ENCODE data around the gene DUS3L.

DNA sequence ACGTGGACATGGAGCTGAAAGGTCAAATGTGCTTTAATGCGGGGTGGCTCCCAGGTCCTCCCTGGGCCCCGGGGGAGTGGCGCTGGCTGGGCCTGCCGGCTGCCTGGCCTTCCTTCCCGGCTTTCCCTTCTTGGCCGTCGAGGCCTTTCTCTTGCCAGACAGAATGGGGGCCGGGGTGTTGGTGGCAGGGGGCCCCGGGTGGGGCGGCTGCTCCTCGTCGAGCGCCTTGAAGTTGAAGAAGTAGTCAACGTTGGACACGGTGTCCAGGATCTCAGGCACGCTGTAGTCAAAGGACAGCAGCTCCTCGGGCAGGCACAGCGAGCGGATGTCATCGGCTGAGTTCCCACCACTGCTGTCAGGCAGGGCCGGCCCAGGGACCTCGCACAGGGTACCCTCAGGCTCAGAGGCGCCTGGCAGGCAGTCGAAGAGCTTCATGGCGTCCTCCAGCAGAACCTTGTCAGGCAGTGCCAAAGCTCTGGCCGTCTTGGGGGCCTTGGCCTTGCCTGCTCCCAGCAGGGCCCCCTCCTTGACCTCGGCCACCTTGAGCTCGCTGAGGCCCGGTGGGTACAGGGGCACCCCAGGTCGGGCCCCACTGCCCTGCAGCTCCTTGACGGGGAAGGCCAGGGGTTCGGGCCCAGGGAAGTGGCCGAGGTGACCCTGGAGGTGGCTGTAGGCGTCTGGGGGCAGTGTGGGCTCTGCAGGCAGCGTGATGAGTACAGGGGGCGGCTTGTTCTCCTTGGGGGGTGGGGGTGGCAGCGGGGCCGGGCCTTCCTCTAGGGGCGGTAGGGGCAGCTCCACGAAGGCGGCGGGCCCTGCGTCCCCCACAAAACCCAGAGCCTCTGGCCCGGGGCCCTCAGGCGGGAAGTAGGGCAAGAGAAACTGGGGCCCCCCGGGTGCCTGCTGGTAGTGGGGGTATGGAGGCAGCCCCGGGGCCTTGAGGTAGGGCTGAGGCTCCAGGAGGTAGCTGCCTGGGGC lies 7.7 kb downstream of the DUS3L start:
- TF ChIP-seq, protein P1, sequence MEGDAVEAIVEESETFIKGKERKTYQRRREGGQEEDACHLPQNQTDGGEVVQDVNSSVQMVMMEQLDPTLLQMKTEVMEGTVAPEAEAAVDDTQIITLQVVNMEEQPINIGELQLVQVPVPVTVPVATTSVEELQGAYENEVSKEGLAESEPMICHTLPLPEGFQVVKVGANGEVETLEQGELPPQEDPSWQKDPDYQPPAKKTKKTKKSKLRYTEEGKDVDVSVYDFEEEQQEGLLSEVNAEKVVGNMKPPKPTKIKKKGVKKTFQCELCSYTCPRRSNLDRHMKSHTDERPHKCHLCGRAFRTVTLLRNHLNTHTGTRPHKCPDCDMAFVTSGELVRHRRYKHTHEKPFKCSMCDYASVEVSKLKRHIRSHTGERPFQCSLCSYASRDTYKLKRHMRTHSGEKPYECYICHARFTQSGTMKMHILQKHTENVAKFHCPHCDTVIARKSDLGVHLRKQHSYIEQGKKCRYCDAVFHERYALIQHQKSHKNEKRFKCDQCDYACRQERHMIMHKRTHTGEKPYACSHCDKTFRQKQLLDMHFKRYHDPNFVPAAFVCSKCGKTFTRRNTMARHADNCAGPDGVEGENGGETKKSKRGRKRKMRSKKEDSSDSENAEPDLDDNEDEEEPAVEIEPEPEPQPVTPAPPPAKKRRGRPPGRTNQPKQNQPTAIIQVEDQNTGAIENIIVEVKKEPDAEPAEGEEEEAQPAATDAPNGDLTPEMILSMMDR (IDR thresholded peaks at IDR 0.05), result no peak
- no peak for TF ChIP-seq TCF7L2 (IDR thresholded peaks at IDR 0.05; ENCODE audit: low read depth, low read length)
- TF ChIP-seq POLR2AphosphoS5 (IDR thresholded peaks at IDR 0.05; ENCODE audit: low read depth, low read length), result no peak

Measured in Panc1 (cell line).